ENCODE measurements around the gene CACNA1A.

CACNA1A gene

DNA sequence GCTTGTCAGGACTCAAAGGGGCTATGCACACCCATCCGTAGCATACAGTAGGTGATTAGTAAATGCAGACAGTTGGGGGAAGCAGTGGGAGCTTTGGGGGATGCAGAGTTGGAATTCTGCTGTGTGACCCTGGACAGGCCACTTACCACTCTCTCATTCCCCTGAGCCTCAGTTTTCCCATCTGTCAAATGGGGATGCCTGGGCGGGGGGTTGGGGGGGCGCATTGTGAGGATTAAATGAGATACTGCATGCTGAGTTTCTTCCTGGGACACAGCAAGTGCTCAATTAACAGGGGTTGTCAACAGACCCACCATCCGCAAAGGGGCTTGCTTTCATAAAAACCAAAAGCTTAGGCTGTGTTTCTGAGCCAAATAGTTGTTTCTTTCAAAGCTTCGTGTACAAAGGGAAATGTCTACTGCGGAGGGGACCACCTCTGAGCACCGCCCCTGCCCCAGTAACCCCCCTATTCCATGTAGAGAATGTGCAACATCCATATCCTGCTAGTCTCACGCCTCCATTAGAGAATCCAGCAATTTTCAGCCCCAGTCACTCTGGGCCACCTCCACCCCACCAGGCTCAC is 223.7 kb downstream of the CACNA1A start:
- H3K27me3 ChIP-seq (ENCODE audit: control insufficient read depth, insufficient read depth, low read length), result no peaks in the 10 kb centered on the region

DNA sequence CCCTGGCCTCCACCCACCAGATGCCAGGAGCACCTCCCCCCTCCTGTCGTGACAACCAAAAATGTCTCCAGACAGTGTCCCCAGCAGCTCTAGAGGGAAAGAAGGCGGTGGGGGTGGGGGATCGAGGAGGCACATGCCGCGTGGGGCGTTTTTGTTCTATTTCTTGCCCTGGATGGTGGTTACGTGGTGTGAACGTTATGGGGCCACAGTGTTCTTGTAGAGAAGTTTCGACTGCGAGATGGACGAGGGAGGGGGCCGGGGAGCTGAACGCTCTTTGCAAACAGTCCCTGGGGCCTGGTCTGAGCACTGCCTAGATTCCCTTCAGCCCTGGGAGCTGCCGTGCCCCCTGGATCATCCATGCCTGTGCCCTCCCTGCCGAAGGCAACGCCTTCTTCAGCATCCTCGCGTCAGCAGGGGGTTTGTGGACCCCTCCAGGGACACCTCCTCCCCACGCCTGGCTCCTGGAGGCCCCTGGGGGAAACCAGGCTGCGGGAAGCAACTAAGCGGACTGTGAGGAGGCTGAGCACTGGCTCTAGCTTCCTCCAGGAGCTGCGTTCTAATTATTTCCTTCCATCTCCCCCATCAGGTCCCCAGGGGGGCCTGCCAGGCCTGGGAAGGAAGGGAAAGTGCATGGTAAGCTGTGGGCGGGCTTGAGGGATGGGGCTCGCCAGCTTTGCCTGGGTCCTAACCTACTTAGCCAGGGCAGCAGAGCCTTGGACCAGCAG is 224.6 kb downstream of the CACNA1A start:
- no peak overlapping the region for H3K4me3 ChIP-seq (ENCODE audit: low read length)
- H3K36me3 ChIP-seq (ENCODE audit: control insufficient read depth, insufficient read depth, low read length), result peaks cover 4% of the 10 kb centered on the region
- no peaks in the 10 kb centered on the region for H3K4me1 ChIP-seq (ENCODE audit: control insufficient read depth, insufficient read depth, low read length)
- no peaks in the 10 kb centered on the region for H3K9me3 ChIP-seq (ENCODE audit: control insufficient read depth, insufficient read depth, low read length)
- no peak for DNase-seq (ENCODE audit: low read depth, low spot score)
- H3K27ac ChIP-seq (ENCODE audit: low read length), result no peak overlapping the region
- no peaks in the 10 kb centered on the region for H3K27me3 ChIP-seq (ENCODE audit: control insufficient read depth, insufficient read depth, low read length)
- WGBS (ENCODE audit: insufficient coverage, insufficient read length), result no CpG with 5 or more reads among the region's 24 CpGs

More for the DNA sequence above, 223.7 kb downstream of the CACNA1A start:
- Histone ChIP-seq H3K27ac (ENCODE audit: low read length) (no peak overlapping the region), H3K4me1 (ENCODE audit: control insufficient read depth, insufficient read depth, low read length) (no peaks in the 10 kb centered on the region), H3K36me3 (ENCODE audit: control insufficient read depth, insufficient read depth, low read length) (peaks cover 4% of the 10 kb centered on the region), H3K4me3 (ENCODE audit: low read length) (no peak overlapping the region), H3K9me3 (ENCODE audit: control insufficient read depth, insufficient read depth, low read length) (no peaks in the 10 kb centered on the region)
- WGBS (ENCODE audit: insufficient coverage, insufficient read length), result no CpG with 5 or more reads among the region's 8 CpGs
- no peak for DNase-seq (ENCODE audit: low read depth, low spot score)

DNA sequence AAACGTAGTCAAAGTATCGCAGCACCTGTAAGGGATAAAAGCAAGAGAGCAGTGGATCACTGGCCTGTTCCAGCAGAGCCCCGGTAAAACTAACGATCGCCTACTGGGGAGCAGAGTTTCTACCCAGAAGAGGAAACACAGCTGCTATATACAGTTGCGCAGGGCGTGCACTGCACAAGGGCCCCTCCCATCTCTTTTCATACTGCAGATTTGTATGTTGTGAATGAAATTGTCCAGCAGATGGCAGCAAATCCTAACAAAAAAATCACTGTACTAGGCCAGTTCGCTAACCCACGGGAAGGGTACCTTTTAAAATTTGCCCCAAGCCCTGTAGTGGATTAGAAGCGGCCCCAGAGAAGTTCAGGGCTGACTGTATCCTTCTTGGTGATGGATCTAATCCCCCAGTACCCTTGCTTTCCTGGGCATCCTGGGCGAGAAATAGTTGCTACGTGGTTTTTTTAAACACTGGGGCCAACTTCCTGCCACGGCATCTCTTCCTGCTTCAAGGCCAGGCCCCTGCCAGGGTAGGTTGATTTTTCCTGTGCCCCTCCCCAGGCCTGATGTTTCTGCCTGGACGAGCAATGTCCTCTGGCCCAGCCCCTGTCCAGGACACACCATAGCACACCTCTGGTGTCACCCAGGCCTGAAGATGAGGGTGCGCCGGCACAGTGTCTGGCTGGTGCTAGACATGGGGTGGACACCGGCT is 229.0 kb downstream of the CACNA1A start:
- H3K36me3 ChIP-seq (ENCODE audit: control insufficient read depth, insufficient read depth, low read length), result no peaks in the 10 kb centered on the region
- H3K4me3 ChIP-seq (ENCODE audit: low read length), result no peak overlapping the region
- no CpG with 5 or more reads among the region's 17 CpGs for WGBS (ENCODE audit: insufficient coverage, insufficient read length)
- H3K27ac ChIP-seq (ENCODE audit: low read length), result no peak overlapping the region
- peak; percentile 70 for DNase-seq (ENCODE audit: low read depth, low spot score)
- H3K9me3 ChIP-seq (ENCODE audit: control insufficient read depth, insufficient read depth, low read length), result no peaks in the 10 kb centered on the region; the same call in 1 of the 2 replicates
- H3K4me1 ChIP-seq (ENCODE audit: control insufficient read depth, insufficient read depth, low read length), result no peaks in the 10 kb centered on the region
- no peaks in the 10 kb centered on the region for H3K27me3 ChIP-seq (ENCODE audit: control insufficient read depth, insufficient read depth, low read length)

DNA sequence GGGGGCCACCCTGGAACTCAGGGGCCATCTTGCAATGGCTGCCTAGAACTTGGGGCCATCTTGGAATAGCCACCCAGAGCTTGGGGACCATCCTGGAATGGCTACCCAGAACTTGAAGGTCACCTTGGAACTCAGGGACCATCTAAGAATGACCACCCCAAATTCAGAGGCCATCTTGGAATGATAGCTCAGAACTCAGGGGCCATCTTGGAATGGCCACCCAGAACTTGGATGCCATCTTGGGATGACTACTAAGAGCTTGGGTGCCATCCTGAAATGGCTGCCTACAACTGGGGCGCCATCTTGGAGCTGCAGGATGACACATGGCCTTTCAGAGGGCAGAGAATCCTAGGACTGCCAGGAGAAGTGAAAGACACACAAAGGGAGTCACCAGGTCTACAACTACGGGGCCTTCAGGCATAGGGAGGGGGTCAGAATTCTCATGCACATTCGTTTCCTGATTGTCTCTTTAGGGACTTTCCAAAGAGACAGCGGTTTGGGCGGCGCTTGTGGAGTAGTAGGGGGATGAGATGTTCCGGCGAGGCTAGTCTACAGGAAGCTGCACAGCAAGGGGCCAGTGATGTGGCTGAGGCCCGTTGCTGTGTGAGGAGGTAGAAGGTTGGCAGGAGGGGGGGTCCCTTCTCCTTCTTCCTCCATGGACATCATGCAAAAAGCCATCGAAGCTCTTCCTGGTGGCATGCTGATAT is 231.1 kb downstream of the CACNA1A start:
- Histone ChIP-seq H3K9me3 (ENCODE audit: control insufficient read depth, insufficient read depth, low read length) (no peaks in the 10 kb centered on the region; the same call in 1 of the 2 replicates), H3K27me3 (ENCODE audit: control insufficient read depth, insufficient read depth, low read length) (no peaks in the 10 kb centered on the region), H3K4me1 (ENCODE audit: control insufficient read depth, insufficient read depth, low read length) (no peaks in the 10 kb centered on the region; the same call in 1 of the 2 replicates), H3K36me3 (ENCODE audit: control insufficient read depth, insufficient read depth, low read length) (no peaks in the 10 kb centered on the region), H3K4me3 (ENCODE audit: low read length) (no peak overlapping the region), H3K27ac (ENCODE audit: low read length) (no peak overlapping the region)
- no peak for DNase-seq (ENCODE audit: low read depth, low spot score)
- WGBS (ENCODE audit: insufficient coverage, insufficient read length), result no CpG with 5 or more reads among the region's 10 CpGs

DNA sequence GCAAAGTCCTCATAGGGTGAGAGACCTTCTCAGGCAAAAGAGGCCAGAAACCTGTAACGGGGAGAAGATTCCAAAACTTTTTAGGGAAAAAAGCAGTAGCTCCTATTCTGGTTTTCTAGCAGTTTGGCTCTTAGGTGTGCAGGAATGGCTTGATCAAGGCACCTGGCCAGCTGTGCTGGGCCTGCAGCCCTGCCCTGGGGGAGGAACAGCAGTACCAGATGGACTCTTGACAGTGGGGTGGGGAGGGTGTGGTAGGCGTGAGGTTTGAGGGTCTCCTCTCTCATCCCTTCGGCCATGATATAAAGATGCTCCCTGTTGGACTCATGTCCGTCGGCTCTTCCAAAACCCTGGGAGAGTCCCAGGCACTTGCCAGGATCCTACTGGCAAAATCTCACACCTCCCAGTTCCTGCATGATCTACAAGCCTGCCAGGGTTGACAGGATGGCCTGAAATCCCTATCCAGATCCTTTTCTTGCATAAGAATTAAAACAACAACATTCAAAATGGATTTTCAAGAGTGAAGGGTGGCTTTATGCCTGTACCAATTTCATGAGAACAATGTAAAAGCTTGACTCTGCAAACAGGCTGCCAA is 235.7 kb downstream of the CACNA1A start:
- no peak for DNase-seq (ENCODE audit: low read depth, low spot score)
- H3K27me3 ChIP-seq (ENCODE audit: control insufficient read depth, insufficient read depth, low read length), result no peaks in the 10 kb centered on the region
- H3K9me3 ChIP-seq (ENCODE audit: control insufficient read depth, insufficient read depth, low read length), result no peaks in the 10 kb centered on the region; the same call in 1 of the 2 replicates
- H3K27ac ChIP-seq (ENCODE audit: low read length), result no peak overlapping the region
- H3K36me3 ChIP-seq (ENCODE audit: control insufficient read depth, insufficient read depth, low read length), result no peaks in the 10 kb centered on the region
- no CpG with 5 or more reads among the region's 5 CpGs for WGBS (ENCODE audit: insufficient coverage, insufficient read length)
- no peaks in the 10 kb centered on the region; the same call in 1 of the 2 replicates for H3K4me1 ChIP-seq (ENCODE audit: control insufficient read depth, insufficient read depth, low read length)
- H3K4me3 ChIP-seq (ENCODE audit: low read length), result no peak overlapping the region

DNA sequence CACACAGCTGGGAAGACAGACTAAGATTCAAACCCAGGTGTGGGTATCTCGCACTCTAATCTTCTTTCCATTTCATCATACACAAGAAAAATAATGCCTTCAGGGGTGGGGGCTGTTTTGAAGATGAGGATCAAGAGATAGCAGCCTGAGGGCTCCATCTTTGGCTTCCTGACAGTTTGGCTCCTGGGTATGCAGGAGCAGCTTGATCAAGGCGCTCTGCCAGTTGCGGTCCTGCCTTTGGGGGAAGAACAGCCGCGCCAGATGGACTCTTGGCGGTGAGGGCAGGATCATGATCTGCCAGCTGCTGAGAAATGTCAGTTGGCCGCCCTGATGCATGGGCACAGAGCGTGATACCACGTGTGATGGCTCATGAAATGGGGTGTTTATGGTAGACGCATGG is 236.9 kb downstream of the CACNA1A start:
- WGBS (ENCODE audit: insufficient coverage, insufficient read length), result no CpG with 5 or more reads among the region's 10 CpGs
- no peak for DNase-seq (ENCODE audit: low read depth, low spot score)
- no peak overlapping the region for H3K27ac ChIP-seq (ENCODE audit: low read length)
- no peaks in the 10 kb centered on the region; the same call in 1 of the 2 replicates for H3K4me1 ChIP-seq (ENCODE audit: control insufficient read depth, insufficient read depth, low read length)
- no peaks in the 10 kb centered on the region for H3K36me3 ChIP-seq (ENCODE audit: control insufficient read depth, insufficient read depth, low read length)
- no peaks in the 10 kb centered on the region for H3K9me3 ChIP-seq (ENCODE audit: control insufficient read depth, insufficient read depth, low read length)
- no peaks in the 10 kb centered on the region for H3K27me3 ChIP-seq (ENCODE audit: control insufficient read depth, insufficient read depth, low read length)
- H3K4me3 ChIP-seq (ENCODE audit: low read length), result no peak overlapping the region

DNA sequence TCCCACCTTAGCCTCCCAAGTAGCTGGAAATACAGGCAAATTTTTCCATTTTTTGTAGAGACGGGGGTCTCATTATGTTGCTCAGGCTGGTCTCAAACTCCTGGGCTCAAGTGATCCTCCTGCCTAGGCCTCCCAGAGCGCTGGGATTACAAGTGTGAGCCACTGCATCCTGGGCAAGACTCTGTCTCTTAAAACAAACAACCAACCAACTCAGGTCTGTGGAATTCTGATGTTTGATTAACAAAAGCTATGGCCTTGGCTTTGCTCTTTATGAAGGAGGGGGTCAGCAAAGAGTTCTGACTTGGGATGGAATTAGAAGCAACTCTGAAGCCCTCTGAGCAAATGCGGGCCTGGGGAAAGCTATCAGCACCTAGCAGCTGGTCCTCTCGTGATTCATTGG is 238.4 kb downstream of the CACNA1A start:
- Histone ChIP-seq H3K27ac (ENCODE audit: low read length) (no peak overlapping the region), H3K4me3 (ENCODE audit: low read length) (no peak overlapping the region), H3K4me1 (ENCODE audit: control insufficient read depth, insufficient read depth, low read length) (peaks cover 1% of the 10 kb centered on the region; the same call in 1 of the 2 replicates), H3K27me3 (ENCODE audit: control insufficient read depth, insufficient read depth, low read length) (no peaks in the 10 kb centered on the region), H3K9me3 (ENCODE audit: control insufficient read depth, insufficient read depth, low read length) (no peaks in the 10 kb centered on the region), H3K36me3 (ENCODE audit: control insufficient read depth, insufficient read depth, low read length) (no peaks in the 10 kb centered on the region)
- DNase-seq (ENCODE audit: low read depth, low spot score), result no peak
- no CpG with 5 or more reads among the region's 4 CpGs for WGBS (ENCODE audit: insufficient coverage, insufficient read length)

DNA sequence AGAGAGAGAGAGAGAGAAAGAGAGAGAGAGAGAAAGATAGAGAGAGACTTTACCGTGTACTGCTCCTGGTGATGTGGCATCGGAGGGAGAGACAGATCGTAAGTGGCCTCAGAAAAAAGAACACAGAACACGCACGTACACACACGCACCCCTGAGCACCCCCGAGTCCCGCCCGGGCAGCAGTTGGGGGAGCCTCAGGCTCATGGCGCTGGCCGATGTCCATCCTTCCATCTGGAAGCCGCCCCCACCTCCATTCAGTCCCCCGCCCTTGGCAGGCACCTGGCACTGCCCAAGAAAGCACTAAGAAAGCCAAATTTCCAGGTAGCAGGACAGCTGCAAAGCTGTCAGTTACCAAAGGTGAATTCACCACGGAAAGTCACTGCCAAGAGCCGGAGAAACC is 239.1 kb downstream of the CACNA1A start:
- H3K36me3 ChIP-seq (ENCODE audit: control insufficient read depth, insufficient read depth, low read length), result no peaks in the 10 kb centered on the region
- WGBS (ENCODE audit: insufficient coverage, insufficient read length), result no CpG with 5 or more reads among the region's 15 CpGs

DNA sequence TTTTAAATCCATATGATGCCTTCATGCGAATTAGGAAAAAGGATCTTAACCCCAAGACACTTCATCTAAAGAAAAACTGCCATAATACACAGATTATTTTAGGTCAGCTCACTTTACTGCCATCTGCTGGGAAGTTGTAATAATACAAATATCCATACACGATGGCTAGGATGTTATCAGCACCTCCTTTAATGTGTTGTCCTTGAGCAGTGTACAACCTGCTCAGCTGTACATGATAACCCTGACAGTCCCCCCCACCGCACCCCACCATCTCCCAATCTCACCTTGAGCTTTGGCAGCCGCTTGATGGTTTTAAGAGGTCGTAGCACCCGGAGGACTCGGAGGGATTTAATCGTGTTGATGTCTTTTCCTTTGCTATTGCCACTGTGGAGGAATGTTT is 243.8 kb downstream of the CACNA1A start:
- H3K9me3 ChIP-seq (ENCODE audit: control insufficient read depth, insufficient read depth, low read length), result no peaks in the 10 kb centered on the region
- no CpG with 5 or more reads among the region's 8 CpGs for WGBS (ENCODE audit: insufficient coverage, insufficient read length)
- no peak overlapping the region for H3K4me3 ChIP-seq (ENCODE audit: low read length)
- 0 out of 2 replicates have a peak, but pooled peaks cover 1% of the 10 kb centered on the region for H3K4me1 ChIP-seq (ENCODE audit: control insufficient read depth, insufficient read depth, low read length)
- H3K27ac ChIP-seq (ENCODE audit: low read length), result no peak overlapping the region
- no peaks in the 10 kb centered on the region for H3K27me3 ChIP-seq (ENCODE audit: control insufficient read depth, insufficient read depth, low read length)
- H3K36me3 ChIP-seq (ENCODE audit: control insufficient read depth, insufficient read depth, low read length), result peaks cover 2% of the 10 kb centered on the region; the same call in 1 of the 2 replicates
- no peak for DNase-seq (ENCODE audit: low read depth, low spot score)

More for the DNA sequence above, 239.1 kb downstream of the CACNA1A start:
- H3K9me3 ChIP-seq (ENCODE audit: control insufficient read depth, insufficient read depth, low read length), result no peaks in the 10 kb centered on the region
- H3K27ac ChIP-seq (ENCODE audit: low read length), result no peak overlapping the region
- H3K4me1 ChIP-seq (ENCODE audit: control insufficient read depth, insufficient read depth, low read length), result peaks cover 1% of the 10 kb centered on the region; the same call in 1 of the 2 replicates
- no peak for DNase-seq (ENCODE audit: low read depth, low spot score)
- H3K27me3 ChIP-seq (ENCODE audit: control insufficient read depth, insufficient read depth, low read length), result no peaks in the 10 kb centered on the region
- no peak overlapping the region for H3K4me3 ChIP-seq (ENCODE audit: low read length)

Data from iPS DF 6.9 (cell line).